NCI-H510A treated with DMSO at 0.1 percent for 48 hours (cell line): Measurements from ENCODE around the gene BCO2.
A peak's percentile ranks its signal among the peaks of the same experiment; 100 is the strongest.

ENCODE experiments used
- DNase-seq: peaks from one replicate; lab custom pipeline; 2025; lab: John Stamatoyannopoulos, UW

Gene BCO2

GRCh38 chr11:112249871-112250610, 74.7 kb downstream of the BCO2 start:
- DNase-seq: no peak

- DNase-seq: no peak
Measured at GRCh38 chr11:112253605-112254242, 78.4 kb downstream of the BCO2 start.

DNA sequence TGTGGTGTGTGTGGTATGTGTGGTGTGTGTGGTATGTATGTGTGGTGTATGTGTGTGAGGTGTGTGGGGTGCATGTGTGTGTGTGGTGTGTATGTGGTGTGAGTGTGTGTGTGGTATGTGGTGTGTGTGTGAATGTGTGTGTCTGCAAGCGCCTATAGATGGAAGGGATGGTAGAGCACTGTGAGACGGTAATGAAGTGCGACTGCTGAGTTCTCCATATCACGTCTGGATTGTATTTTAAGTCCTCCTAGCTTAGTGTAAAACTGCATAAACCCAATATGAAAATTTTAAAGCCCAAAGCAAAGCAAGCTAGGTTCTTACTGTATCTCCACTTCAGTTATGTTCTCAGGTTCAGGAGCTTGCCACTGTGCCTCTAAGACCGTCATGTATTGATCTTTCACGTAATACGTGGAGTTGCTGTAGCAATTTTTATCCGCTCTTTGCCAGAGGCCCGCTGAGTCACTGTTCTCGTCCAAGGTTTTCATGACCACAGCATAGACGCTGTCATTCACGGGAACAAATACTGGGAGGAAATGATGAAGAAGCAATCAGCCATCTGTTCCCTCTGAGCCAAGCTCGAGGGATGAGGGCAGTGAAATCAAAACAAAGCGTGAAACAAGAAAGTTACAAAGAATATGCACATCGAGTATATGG, 79.9 kb downstream of the BCO2 start:
- DNase-seq: peak; percentile 2

DNA sequence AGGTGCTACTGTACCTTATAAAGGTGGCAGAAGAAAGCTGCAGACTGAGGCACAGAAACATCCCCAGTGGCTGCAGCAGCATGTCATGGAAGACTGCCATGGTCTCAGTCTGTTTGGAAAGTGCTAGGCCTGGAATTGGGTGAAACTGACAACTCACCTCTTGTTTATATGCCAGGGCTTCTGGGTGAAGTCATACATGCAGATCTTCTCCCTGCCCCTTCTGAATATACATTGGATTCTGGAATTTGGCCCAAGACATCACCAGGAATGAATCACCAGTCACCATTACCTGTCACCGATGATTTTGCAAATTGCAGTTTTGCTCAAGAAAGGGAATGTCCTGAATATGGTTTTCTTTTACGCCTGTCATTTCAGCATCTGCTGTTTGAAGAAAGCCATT, 85.2 kb downstream of the BCO2 start, which contains the start of gene PLET1:
PLET1 (minus strand) TSS at position 371 of the 400 bp plus-strand sequence; CDS start at position 100, 271 bp downstream.
- DNase-seq: no peak

GRCh38 chr11:112265659-112266409, 90.5 kb downstream of the BCO2 start:
- no peak for DNase-seq

DNA sequence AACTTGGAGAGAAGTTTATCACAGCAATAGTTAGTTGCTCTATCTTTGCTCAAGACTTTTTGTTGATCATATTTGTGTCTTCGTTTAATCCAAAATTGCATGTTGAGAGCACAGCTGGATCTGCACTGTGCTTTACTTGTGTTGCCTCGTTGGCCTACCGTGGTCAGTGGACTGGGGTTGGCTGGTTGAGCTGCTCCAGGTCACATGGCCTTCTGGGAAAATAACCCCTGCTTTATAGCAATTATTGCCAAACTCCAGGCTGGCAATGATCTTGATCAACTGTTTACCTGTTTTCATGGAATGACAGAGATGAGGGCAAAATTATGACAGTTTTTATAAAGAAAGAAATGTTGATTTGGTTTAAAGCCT, 91.1 kb downstream of the BCO2 start:
- no peak for DNase-seq

DNA sequence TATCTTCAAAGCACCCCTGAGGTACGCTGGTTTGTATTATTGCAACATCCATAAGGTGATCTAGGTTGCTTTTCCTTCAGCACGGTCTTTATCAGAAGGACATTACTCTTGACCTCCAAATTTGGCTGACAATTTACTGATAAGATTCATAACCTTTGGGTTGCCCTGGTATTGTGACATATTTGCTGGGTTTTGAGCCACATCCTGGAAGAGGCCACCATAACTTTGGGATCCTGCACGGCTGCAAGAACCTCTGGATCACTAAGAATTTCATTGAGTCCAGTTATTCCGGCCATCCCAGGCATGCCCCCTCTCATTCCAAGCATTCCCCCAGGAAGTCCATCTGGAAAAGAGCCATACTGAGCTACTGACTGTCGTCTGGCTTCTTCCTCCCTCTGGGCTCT, 91.9 kb downstream of the BCO2 start:
- DNase-seq: no peak

- DNase-seq: no peak
Measured at GRCh38 chr11:112268406-112268805, 93.1 kb downstream of the BCO2 start.
